GM12864 (cell line): ENCODE measurements around the gene TMEM184A.

Source experiments
- DNase-seq: peaks from one replicate; pipeline ENCODE4 v3.0.0-alpha.2; 2011; ENCODE audit warnings: low read depth
- H3K4me3 ChIP-seq: 2 replicates; pipeline ENCODE4 v1.5.1; 2011; ENCODE audit warnings: mild to moderate bottlenecking, low read depth, low read length, control low read depth
- CTCF ChIP-seq: IDR thresholded peaks from 2 replicates; pipeline ENCODE4 v1.5.1; 2011; ENCODE audit warnings: low read depth, mild to moderate bottlenecking, moderate library complexity, low read length, control low read depth, inconsistent platforms; ENCODE audit errors: missing control alignments

Gene TMEM184A

GRCh38 chr7:1550005-1550845 is 5.8 kb downstream of the TMEM184A start:
- TF ChIP-seq CTCF, result no peak
- DNase-seq, result no peak
- no peak overlapping the region for H3K4me3 ChIP-seq

DNA sequence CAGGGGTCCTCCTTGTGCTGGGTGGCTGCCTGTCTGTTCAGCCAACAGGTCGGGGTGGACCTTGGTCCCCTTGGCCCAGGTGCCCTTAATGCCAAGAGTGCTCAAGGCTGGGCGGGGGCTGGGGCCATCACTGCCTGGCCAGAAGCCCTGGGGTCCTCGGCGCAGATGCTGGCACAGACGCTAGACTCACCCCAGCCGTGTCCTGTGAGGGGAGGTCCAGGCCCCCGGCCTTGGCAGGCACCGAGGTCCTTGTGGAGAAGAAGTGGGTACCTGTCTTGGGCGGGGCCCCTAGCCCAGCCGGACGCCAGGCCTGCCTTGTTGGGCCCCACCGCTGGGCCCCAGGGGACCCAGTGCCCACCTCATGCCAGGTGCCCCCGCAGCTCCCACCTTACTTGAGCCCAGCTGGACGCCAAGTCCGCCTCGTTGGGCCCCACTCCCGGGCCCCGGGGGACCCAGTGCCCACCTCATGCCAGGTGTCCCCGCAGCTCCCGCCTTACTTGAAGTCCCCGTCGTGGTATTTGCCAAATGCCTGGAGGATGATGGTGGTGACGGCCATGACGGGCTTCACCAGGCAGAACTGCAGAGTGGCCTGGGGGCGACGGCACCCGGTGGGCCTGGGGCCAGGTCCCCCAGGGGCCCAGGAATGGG is 6.5 kb downstream of the TMEM184A start:
- no peak overlapping the region for H3K4me3 ChIP-seq
- DNase-seq, result no peak
- TF ChIP-seq CTCF, result no peak

- DNase-seq, result no peak
- no peak for TF ChIP-seq CTCF
- H3K4me3 ChIP-seq, result no peak overlapping the region
These were observed 7.1 kb downstream of the TMEM184A start for GRCh38 chr7:1548944-1549343.

- no peak for DNase-seq
- H3K4me3 ChIP-seq, result no peak overlapping the region
- peak; percentile 20 for TF ChIP-seq CTCF
These were observed 7.6 kb downstream of the TMEM184A start for GRCh38 chr7:1548438-1548831.

DNA sequence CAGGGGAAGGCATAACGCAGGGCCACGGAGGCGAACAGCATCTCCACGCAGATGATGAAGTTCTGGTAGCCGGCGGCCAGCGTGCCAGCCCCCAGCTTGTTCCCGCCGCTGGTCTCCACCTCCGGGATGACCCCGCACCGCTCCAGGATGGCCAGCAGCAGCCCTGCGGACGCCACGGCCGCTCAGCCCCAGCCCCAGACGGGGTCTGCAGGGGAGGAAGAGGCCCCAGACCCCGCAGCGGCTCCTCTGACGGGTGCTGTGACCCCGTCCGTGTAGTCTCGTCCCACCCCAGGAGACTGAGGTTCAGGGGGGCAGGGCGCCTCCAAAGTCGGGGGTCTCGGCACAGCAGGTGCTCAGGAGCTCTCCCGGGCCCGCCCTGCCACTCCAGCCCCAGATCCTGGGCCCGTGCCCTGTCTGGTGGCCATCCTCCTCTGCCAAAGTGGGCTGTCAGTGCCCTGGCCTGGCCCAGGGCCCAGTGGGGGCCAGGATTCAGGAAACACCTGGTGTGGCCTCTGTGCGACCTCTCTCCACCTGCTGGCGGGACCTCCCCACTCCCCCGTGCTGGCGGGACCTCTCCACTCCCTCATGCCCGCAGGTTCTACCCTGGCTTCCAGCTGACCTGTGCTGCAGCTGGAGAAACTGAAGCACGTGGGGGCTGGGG is 8.1 kb downstream of the TMEM184A start:
- H3K4me3 ChIP-seq, result no peak overlapping the region
- no peak for TF ChIP-seq CTCF
- no peak for DNase-seq

- no peak for TF ChIP-seq CTCF
- no peak overlapping the region for H3K4me3 ChIP-seq
- no peak for DNase-seq
These were observed 8.9 kb downstream of the TMEM184A start for GRCh38 chr7:1546909-1547776.
